Measurements from ENCODE around the gene VCL. TPM values are rescaled to one million over a fixed set of nuclear protein-coding genes. Genes with fewer than 3 reads are reported as not detected.
"Not testable (repeated sequence)": the region's sequence is repeated elsewhere in the genome, so short reads cannot be mapped to it uniquely, and the experiment has no call there.

The VCL gene
- total RNA-seq, 1 experiment from 2014 or later = 291 TPM

DNA sequence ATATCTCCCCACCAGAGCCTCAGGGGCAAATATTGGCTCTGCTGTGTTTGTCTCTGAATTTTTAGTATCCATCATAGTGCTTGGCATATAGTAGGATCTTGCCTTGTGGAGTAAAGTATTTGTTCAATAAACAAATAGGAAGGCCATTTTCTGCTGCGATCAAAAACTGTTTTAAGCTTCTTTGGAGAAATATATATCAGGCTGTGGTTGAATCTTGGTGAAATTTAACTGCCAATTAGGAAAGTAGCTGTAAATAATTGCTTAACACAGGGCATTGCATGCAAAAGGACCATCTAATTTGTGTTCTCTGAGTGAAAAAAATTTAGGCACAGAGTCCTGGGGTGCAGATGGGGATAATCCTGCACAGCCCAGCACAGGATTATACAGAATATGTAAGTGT is 15.1 kb downstream of the VCL start:
- Mint-ChIP-seq H3K27me3 (ENCODE audit: low read depth) (no peaks in the 10 kb centered on the region; the same call in 1 of the 2 replicates), H3K4me3 (no peak overlapping the region), H3K9me3 (no peaks in the 10 kb centered on the region), H3K4me1 (peaks cover 24 to 39% of the 10 kb centered on the region in 2 experiments), H3K27ac (peak overlapping the region in 1 of 3 experiments; percentile 8; a peak in 2 of 7 replicates), H3K36me3 (ENCODE audit: insufficient read depth in 1 of 3, low read depth in 3 of 3) (peaks cover 23 to 51% (median 35%) of the 10 kb centered on the region in 3 experiments)
- H4K8ac ChIP-seq (replicated peaks; ENCODE audit: insufficient read length, low read depth, low read length) = no peak overlapping the region
- no peak overlapping the region for H4K91ac ChIP-seq (ENCODE audit: insufficient read length, low read depth, low read length)
- H2BK12ac ChIP-seq (ENCODE audit: insufficient read length, low read depth, low read length) = no peak overlapping the region
- no peak overlapping the region for H3K14ac ChIP-seq (ENCODE audit: insufficient read depth, low read length)
- no peak for DNase-seq
- H3K9me3 ChIP-seq (ENCODE audit: control insufficient read depth, low read depth, low read length) = no peaks in the 10 kb centered on the region
- no peak overlapping the region for H3K4ac ChIP-seq (ENCODE audit: low read depth, low read length)
- peaks cover 53% of the 10 kb centered on the region; the same call in 1 of the 2 replicates for H3K79me2 ChIP-seq (ENCODE audit: insufficient read depth, low read length)
- no peak overlapping the region for H2BK120ac ChIP-seq (ENCODE audit: low read depth, low read length, poor library complexity, severe bottlenecking)
- H3K79me1 ChIP-seq (ENCODE audit: insufficient read depth, low read depth, low read length, poor library complexity, severe bottlenecking) = no peaks in the 10 kb centered on the region
- H3K18ac ChIP-seq (ENCODE audit: insufficient read length, low read depth, low read length) = no peak overlapping the region
- H3T11ph ChIP-seq (ENCODE audit: low read length) = no peak overlapping the region
- H2BK20ac ChIP-seq (ENCODE audit: low read depth, low read length, poor library complexity, severe bottlenecking) = no peak overlapping the region
- H3K9ac ChIP-seq (ENCODE audit: extremely low read depth, insufficient read length, low read length) = no peak overlapping the region
- no peak overlapping the region for H2AK5ac ChIP-seq (ENCODE audit: insufficient read length, low read length)
- H2BK15ac ChIP-seq (ENCODE audit: low read depth, low read length) = no peak overlapping the region
- H3K56ac ChIP-seq (ENCODE audit: insufficient read length, low read depth, low read length) = no peak overlapping the region
- H4K20me1 ChIP-seq (ENCODE audit: control insufficient read depth, insufficient read depth, insufficient read length) = no peaks in the 10 kb centered on the region
- no peak overlapping the region for H2BK5ac ChIP-seq (ENCODE audit: insufficient read length, low read length)
- H3K27me3 ChIP-seq (ENCODE audit: insufficient read depth, low read length) = no peaks in the 10 kb centered on the region
- no peak overlapping the region for H3K23ac ChIP-seq (ENCODE audit: insufficient read length, low read depth, low read length)
- no CpG with 5 or more reads among the region's 1 CpG for WGBS (ENCODE audit: extremely low coverage, insufficient read length, low lambda C conversion rate)
- H4K5ac ChIP-seq (ENCODE audit: insufficient read length, low read depth, low read length) = no peak overlapping the region
- H2AFZ ChIP-seq (ENCODE audit: low read length) = no peak overlapping the region
- no peak overlapping the region for H3K4me2 ChIP-seq (ENCODE audit: insufficient read depth, insufficient read length, low read length)
- no peaks in the 10 kb centered on the region; the same call in 1 of the 2 replicates for H3K4me1 ChIP-seq (ENCODE audit: insufficient read depth, low read length)
- H3K27ac ChIP-seq (ENCODE audit: insufficient read length, low read depth, low read length) = no peak overlapping the region
- no peak for TF ChIP-seq CTCF (conservative IDR thresholded peaks at IDR 0.05)
- H3K23me2 ChIP-seq (ENCODE audit: insufficient read length, low read depth, low read length, poor library complexity, severe bottlenecking) = no peaks in the 10 kb centered on the region

DNA sequence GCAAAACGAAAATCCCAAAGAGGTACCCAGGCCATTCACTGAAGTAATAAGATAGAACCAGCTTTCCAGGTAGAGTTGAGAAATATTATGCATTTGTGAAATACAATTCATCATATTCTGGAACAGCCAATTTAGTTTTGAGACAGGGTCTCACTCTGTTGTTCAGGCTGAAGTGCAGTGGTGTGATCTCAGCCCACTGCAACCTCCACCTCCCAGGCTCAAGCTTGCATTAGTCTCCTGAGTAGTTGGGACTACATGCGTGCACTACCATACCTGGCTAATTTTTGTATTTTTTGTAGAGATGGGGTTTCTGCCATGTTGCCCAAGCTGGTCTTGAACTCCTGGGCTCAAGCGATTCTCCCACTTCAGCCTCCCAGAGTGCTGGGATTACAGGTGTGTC is 16.7 kb downstream of the VCL start:
- not testable (repeated sequence) for H3K27ac Mint-ChIP-seq; H4K5ac ChIP-seq (ENCODE audit: insufficient read length, low read depth, low read length)

More for the DNA sequence above, 16.7 kb downstream of the VCL start:
- H4K8ac ChIP-seq (replicated peaks; ENCODE audit: insufficient read length, low read depth, low read length); H4K20me1 ChIP-seq (ENCODE audit: control insufficient read depth, insufficient read depth, insufficient read length); H2BK15ac ChIP-seq (ENCODE audit: low read depth, low read length); DNase-seq; H2AFZ ChIP-seq (ENCODE audit: low read length); H3K27ac ChIP-seq (ENCODE audit: insufficient read length, low read depth, low read length); H3K79me1 ChIP-seq (ENCODE audit: insufficient read depth, low read depth, low read length, poor library complexity, severe bottlenecking); H3K56ac ChIP-seq (ENCODE audit: insufficient read length, low read depth, low read length); H3K18ac ChIP-seq (ENCODE audit: insufficient read length, low read depth, low read length); H2AK5ac ChIP-seq (ENCODE audit: insufficient read length, low read length); H3K27me3 ChIP-seq (ENCODE audit: insufficient read depth, low read length); H3K9ac ChIP-seq (ENCODE audit: extremely low read depth, insufficient read length, low read length); H3K14ac ChIP-seq (ENCODE audit: insufficient read depth, low read length); H3K4me2 ChIP-seq (ENCODE audit: insufficient read depth, insufficient read length, low read length); H3T11ph ChIP-seq (ENCODE audit: low read length); H3K27me3 Mint-ChIP-seq (ENCODE audit: low read depth); H2BK120ac ChIP-seq (ENCODE audit: low read depth, low read length, poor library complexity, severe bottlenecking); H3K23ac ChIP-seq (ENCODE audit: insufficient read length, low read depth, low read length); H3K4me3 Mint-ChIP-seq; H2BK12ac ChIP-seq (ENCODE audit: insufficient read length, low read depth, low read length); H3K4ac ChIP-seq (ENCODE audit: low read depth, low read length); H4K91ac ChIP-seq (ENCODE audit: insufficient read length, low read depth, low read length); H3K9me3 ChIP-seq (ENCODE audit: control insufficient read depth, low read depth, low read length); H2BK20ac ChIP-seq (ENCODE audit: low read depth, low read length, poor library complexity, severe bottlenecking); H3K4me1 ChIP-seq (ENCODE audit: insufficient read depth, low read length); H3K9me3 Mint-ChIP-seq; H3K23me2 ChIP-seq (ENCODE audit: insufficient read length, low read depth, low read length, poor library complexity, severe bottlenecking); H2BK5ac ChIP-seq (ENCODE audit: insufficient read length, low read length): not testable (repeated sequence)
- Mint-ChIP-seq H3K36me3 (ENCODE audit: insufficient read depth in 1 of 3, low read depth in 3 of 3) (peaks cover 20 to 43% (median 37%) of the 10 kb centered on the region in 3 experiments), H3K4me1 (peaks cover 28 to 41% of the 10 kb centered on the region in 2 experiments)
- WGBS (ENCODE audit: extremely low coverage, insufficient read length, low lambda C conversion rate) = no CpG with 5 or more reads among the region's 3 CpGs
- H3K79me2 ChIP-seq (ENCODE audit: insufficient read depth, low read length) = peaks cover 52% of the 10 kb centered on the region; the same call in 1 of the 2 replicates

Data from H9 (cell line).